Measurements from ENCODE around the gene PLA2R1.

DNA sequence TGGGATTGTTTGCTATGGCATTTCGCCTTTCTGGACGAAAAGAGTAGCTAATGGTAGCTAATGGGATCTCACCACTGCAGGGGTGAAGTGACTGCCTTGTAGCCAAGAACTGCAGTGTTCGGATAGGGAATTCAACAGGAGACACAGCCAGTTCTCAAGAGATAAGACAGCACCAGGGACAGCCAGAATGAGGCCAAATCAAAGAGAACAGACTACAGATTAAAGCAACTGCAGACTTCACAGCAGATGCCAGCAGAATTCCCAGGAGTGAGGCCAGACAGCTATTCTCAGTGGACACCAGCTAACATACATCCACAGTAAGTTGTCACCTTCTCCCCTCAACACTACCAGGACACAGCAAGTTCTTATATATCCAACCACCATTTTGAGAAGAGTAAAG is 124.0 kb downstream of the PLA2R1 start:
- TF ChIP-seq, protein P1, sequence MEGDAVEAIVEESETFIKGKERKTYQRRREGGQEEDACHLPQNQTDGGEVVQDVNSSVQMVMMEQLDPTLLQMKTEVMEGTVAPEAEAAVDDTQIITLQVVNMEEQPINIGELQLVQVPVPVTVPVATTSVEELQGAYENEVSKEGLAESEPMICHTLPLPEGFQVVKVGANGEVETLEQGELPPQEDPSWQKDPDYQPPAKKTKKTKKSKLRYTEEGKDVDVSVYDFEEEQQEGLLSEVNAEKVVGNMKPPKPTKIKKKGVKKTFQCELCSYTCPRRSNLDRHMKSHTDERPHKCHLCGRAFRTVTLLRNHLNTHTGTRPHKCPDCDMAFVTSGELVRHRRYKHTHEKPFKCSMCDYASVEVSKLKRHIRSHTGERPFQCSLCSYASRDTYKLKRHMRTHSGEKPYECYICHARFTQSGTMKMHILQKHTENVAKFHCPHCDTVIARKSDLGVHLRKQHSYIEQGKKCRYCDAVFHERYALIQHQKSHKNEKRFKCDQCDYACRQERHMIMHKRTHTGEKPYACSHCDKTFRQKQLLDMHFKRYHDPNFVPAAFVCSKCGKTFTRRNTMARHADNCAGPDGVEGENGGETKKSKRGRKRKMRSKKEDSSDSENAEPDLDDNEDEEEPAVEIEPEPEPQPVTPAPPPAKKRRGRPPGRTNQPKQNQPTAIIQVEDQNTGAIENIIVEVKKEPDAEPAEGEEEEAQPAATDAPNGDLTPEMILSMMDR (IDR thresholded peaks at IDR 0.05; ENCODE audit: poor library complexity, severe bottlenecking), result no peak
- TF ChIP-seq POLR2AphosphoS5 (IDR thresholded peaks at IDR 0.05) (no peak), EP300 (conservative IDR thresholded peaks at IDR 0.05; ENCODE audit: poor library complexity, severe bottlenecking) (no peak), RAD21 (conservative IDR thresholded peaks at IDR 0.05) (no peak)
- TF ChIP-seq, protein P2, sequence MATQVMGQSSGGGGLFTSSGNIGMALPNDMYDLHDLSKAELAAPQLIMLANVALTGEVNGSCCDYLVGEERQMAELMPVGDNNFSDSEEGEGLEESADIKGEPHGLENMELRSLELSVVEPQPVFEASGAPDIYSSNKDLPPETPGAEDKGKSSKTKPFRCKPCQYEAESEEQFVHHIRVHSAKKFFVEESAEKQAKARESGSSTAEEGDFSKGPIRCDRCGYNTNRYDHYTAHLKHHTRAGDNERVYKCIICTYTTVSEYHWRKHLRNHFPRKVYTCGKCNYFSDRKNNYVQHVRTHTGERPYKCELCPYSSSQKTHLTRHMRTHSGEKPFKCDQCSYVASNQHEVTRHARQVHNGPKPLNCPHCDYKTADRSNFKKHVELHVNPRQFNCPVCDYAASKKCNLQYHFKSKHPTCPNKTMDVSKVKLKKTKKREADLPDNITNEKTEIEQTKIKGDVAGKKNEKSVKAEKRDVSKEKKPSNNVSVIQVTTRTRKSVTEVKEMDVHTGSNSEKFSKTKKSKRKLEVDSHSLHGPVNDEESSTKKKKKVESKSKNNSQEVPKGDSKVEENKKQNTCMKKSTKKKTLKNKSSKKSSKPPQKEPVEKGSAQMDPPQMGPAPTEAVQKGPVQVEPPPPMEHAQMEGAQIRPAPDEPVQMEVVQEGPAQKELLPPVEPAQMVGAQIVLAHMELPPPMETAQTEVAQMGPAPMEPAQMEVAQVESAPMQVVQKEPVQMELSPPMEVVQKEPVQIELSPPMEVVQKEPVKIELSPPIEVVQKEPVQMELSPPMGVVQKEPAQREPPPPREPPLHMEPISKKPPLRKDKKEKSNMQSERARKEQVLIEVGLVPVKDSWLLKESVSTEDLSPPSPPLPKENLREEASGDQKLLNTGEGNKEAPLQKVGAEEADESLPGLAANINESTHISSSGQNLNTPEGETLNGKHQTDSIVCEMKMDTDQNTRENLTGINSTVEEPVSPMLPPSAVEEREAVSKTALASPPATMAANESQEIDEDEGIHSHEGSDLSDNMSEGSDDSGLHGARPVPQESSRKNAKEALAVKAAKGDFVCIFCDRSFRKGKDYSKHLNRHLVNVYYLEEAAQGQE (IDR thresholded peaks at IDR 0.05; ENCODE audit: borderline replicate concordance), result no peak

All from neural cell (in vitro differentiated cells).